HepG2 (cell line): ENCODE measurements around the gene INPP4B.

Experiments
- CREB1 ChIP-seq, 2 experiments: fragments of 450-650 bp in 1 of 2; IDR thresholded peaks; 2 replicates each; pipeline ENCODE4 v1.6.1; 2016 to 2017; ENCODE audit warnings: control low read depth in 1 of 2, mild to moderate bottlenecking in 1 of 2, missing compliant biosample characterization in 1 of 2, missing genetic modification characterization in 1 of 2
- CTCF ChIP-seq: sonication (generic); formaldehyde crosslinking; IDR thresholded peaks from 2 replicates; pipeline ENCODE4 v1.5.0; 2020; ENCODE audit warnings: mild to moderate bottlenecking, missing genetic modification reagents, moderate library complexity
- EP300 ChIP-seq, 3 experiments: sonication (generic) in 1 of 3; formaldehyde crosslinking in 1 of 3; IDR thresholded peaks; 2 replicates each; pipeline versions ENCODE4 v1.5.1 to v1.6.1; 2011 to 2020; ENCODE audit warnings: low read depth in 2 of 3, low read length in 2 of 3, borderline replicate concordance in 1 of 3, improper control_type of control experiment in 1 of 3, mild to moderate bottlenecking in 1 of 3, missing genetic modification reagents in 1 of 3, moderate library complexity in 1 of 3
- GMEB1 ChIP-seq: sonication (generic); formaldehyde crosslinking; IDR thresholded peaks from 2 replicates; pipeline ENCODE4 v1.5.1; 2020; ENCODE audit warnings: missing genetic modification reagents, mild to moderate bottlenecking, borderline replicate concordance
- MZF1 ChIP-seq: sonication (generic); formaldehyde crosslinking; IDR thresholded peaks from 2 replicates; pipeline ENCODE4 v1.8.1; 2023; ENCODE audit warnings: mild to moderate bottlenecking, missing genetic modification reagents, borderline replicate concordance
- TF ChIP-seq, protein P1 (sequence below): sonication (generic); formaldehyde crosslinking; IDR thresholded peaks from 2 replicates; pipeline ENCODE4 v1.4.0; 2020; ENCODE audit warnings: low read depth, mild to moderate bottlenecking, missing genetic modification reagents
- TF ChIP-seq, protein P2 (sequence below): sonication (generic); formaldehyde crosslinking; IDR thresholded peaks from 2 replicates; pipeline ENCODE4 v1.4.0; 2020; ENCODE audit warnings: missing genetic modification reagents

- no peak for TF ChIP-seq MZF1 (CRISPR knock-in tag)
- TF ChIP-seq CTCF, result no peak
- TF ChIP-seq, protein P1, sequence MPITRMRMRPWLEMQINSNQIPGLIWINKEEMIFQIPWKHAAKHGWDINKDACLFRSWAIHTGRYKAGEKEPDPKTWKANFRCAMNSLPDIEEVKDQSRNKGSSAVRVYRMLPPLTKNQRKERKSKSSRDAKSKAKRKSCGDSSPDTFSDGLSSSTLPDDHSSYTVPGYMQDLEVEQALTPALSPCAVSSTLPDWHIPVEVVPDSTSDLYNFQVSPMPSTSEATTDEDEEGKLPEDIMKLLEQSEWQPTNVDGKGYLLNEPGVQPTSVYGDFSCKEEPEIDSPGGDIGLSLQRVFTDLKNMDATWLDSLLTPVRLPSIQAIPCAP (CRISPR knock-in tag), result no peak
- TF ChIP-seq CREB1 (IDR thresholded peaks at IDR 0.05), result no peak
- no peak for TF ChIP-seq CREB1 (CRISPR knock-in tag; IDR thresholded peaks at IDR 0.05)
- TF ChIP-seq GMEB1 (CRISPR knock-in tag), result no peak
- TF ChIP-seq, protein P2, sequence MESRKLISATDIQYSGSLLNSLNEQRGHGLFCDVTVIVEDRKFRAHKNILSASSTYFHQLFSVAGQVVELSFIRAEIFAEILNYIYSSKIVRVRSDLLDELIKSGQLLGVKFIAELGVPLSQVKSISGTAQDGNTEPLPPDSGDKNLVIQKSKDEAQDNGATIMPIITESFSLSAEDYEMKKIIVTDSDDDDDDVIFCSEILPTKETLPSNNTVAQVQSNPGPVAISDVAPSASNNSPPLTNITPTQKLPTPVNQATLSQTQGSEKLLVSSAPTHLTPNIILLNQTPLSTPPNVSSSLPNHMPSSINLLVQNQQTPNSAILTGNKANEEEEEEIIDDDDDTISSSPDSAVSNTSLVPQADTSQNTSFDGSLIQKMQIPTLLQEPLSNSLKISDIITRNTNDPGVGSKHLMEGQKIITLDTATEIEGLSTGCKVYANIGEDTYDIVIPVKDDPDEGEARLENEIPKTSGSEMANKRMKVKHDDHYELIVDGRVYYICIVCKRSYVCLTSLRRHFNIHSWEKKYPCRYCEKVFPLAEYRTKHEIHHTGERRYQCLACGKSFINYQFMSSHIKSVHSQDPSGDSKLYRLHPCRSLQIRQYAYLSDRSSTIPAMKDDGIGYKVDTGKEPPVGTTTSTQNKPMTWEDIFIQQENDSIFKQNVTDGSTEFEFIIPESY (CRISPR knock-in tag), result no peak
- TF ChIP-seq EP300 (IDR thresholded peaks at IDR 0.05; ENCODE audit: low read depth in 2 of 2, low read length in 2 of 2), result no peak
- TF ChIP-seq EP300 (CRISPR knock-in tag; IDR thresholded peaks at IDR 0.05; ENCODE audit: borderline replicate concordance), result no peak
Measured at GRCh38 chr4:142274137-142274536, 572.0 kb downstream of the INPP4B start.
